Measurements from ENCODE around the gene B3GALT6.

Gene B3GALT6

DNA sequence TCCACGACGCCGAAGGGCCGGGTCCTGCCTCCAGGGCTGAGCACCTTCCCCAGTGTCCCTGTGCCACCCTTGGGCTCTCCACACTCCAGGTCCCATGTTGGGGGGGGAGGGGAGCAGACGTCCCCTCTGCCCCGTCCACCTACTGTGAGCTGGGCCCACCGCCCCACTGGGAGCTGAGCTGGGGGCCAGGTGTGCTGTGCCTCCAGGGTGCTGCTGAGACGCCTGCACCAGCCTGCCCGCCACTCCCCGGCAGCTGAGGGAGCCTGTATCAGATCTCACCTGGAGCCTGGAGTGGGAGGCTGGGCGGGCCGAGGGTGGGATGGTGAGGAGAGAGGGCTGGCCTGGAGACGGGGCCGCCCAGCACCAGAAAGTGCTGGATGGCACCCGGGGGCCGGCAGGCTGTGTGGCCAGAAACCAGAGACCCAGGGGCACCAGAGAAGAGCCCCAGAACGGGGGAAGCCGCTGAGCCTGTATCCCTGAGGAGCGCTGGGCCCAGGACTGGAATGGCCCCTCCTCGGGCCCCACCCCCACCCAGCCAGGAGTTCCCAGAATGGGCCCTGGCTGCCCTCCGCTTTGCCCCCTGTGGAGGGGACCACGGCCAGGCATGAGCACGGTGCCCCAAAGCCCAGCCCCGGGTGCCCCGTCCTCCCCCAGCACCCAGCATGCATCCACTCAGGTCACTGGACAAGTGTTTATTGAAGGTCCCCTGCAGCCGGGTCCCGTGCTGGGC lies 29.0 kb upstream of the B3GALT6 start:
- no peak for DNase-seq

DNA sequence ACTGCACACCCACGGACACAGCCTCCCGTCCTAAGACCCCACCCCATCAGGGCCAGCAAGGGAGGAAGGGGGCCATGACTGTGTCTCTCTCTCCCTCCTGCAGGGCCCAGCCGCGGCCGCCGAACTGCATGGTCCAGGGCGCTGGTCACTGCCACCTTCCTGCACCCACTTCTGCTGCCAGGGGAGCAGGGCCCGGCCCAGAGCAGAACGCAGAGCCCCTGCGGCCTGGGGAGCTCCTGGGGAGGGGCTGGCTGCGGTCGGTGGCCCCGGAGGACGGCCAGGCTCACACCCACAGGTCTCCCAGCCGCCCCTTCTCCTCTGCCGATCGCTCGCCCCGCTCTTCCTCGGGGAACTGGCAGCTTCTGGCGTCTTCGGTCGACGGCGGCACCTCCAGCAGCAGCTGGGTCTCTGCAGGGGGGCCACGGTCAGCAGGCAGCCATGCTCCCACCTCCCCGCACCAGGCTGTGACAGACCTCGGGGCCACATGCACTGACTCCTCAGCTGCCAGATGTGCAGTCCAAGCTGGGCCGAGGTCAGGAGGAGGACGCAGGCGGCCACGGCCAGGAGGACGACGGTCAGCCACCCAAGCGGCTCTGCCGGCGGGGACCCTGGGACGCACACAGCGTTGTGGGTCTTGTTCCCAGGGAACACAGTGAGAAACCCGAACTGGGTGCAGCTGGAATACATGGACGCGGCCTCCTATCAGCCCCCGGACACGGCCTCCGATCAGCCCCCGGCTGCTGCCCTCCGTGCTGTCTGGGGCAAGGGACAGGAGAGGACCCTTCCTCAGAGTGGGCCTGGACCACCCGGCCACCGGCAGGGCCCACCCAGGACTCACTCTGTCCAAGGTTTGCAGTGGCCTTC lies 28.2 kb upstream of the B3GALT6 start:
- no peak for DNase-seq

DNA sequence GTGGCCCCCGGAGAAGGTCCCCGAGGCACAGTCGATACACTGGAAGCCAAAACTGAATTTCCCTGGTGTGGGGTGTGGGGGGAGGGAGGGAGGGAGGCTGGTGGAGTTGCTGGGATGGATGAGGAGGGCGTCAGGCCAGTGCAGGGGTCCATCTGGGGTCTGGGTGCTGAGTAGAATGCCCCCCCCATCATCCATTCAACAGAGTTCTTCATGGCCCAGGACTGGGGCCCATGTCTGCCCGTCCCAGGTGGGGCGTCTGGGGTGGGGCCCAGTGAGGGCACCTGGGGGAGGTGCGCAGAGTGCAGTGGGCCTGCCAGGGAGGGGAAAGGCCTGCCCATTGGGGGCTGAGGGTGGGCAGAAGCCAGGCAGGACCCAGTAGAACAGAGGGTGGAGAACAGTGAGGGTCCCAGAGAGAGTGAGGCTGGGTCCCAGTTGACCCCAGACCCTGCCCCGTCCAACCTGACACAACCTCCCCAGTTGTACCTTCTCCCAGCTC lies 27.6 kb upstream of the B3GALT6 start:
- DNase-seq: no peak

DNA sequence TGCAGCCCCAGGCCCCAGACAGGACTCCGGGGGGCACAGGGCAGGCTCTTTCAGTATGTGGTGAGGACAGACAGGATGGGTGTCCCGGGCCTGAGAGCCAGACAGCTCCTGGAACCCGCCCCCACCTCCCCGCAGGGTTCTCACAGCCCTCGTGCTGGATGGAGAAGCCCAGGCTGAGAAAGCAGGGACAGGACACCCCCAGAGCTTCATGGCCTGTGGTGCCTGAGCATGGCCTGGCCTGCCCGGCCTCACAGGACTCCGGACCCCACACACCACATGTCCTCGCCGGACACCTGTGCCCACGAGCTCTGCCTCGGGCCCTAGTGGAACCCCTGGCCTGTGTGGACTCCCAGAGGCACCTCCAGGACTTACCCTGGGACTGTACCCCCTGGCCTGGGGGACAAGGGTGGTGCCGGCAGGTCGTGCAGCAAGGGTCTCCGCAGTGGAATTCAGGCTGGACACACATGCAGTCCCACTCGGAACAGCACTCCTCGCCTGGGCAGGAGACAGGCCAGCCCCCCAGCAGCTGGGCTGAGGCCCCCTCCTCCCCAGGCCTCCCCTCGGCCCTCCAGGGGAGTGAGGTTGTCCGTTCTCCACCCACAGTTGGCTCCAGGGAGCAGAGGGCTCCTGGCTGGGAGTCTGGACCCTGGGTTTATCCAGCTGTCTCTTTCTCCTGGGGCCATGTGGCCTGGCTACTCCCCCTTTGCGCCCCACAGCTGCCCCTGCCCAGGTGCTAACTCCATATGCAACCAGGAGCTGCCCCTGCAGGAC lies 26.9 kb upstream of the B3GALT6 start:
- no peak for DNase-seq

DNA sequence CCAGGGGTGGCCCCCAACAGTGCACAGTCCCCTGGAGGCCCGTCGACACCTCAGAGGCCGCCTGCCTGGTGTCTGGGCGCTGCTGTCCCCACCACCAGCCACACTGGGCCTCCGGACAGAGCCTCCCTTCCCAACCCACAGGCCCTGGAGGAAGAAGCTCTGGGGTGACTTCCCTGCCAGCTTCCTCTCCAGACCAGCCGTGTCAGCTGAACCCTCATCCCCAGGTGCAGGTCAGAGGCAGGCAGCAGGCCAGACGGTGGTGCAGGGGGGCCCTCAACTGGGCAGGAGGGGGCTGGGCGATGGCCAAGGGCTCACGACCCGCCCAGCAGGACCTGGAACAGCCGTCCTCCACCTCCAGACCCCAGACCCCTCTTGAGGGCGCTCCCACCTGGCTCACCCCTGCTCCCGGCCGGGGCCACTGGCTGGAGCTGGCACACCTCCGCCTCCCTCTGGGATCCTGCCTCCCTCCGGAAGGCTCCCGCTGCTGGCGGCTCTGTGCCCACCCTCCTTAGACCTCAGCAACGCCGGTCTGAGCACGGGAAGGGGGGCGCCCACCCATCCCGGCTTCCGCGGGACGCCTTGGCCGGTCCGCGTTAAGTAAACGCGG lies 26.2 kb upstream of the B3GALT6 start:
- no peak for DNase-seq

DNA sequence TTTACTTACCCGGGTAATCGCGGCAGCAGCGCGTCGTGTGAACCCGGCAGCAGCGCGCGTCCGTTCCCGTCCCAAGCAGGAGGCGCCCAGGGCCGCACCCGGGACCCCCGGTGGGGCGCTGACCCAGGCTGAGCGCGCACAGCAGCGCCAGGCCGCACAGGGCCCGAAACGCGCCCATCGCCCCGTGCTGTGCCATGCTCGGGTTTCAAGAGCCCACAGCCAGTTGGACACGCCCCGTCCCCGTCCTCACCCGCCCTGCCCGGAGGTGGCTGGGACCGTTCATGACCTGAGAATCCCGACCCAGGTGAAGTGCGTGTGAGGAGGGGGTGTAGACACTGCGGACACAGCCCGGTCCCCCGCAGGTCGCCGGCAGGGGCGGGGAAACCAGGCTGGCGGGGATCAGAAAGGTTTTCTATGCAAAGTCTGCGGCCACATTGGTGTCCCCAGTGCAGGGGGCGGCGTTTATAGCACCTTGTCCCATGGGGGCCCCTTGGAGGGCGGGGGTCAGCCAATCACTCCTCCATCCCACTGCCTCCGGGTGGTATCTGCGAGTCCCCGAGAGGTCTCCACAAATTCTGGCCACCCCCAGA lies 25.6 kb upstream of the B3GALT6 start, which contains the start of gene TNFRSF18:
Gene TNFRSF18 (minus strand): TSS at position 217 of the 590 bp plus-strand sequence. CDS start 21 bp downstream, at position 196.
- peak; percentile 53 for DNase-seq

DNA sequence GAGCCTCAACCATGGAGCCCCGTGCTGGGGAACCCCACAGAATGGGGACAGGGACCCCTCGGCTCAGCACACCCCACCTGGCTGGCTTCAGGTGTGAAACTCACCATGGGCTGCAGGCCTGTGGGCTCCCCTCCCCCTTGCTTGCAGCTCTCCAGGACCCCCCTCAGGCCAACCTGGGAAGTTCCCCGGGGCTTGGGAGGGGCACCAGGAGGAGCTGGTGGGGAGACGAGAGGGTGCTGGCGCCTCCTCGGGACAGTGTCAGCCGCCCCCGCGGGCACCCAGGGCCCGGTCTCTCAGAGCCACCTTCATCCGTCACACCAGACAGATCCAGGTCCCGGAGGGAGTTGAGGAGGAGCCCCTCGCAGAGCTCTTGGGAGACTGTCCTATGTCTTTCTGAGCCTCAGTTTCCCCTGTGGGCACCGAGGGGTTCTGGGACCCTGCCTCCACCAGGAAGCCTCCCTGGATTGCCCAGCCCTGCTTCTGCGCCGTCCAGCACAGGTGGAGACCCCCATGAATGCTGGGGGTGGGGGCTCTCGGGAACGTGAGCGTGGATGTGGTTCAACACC lies 25.0 kb upstream of the B3GALT6 start:
- no peak for DNase-seq

DNA sequence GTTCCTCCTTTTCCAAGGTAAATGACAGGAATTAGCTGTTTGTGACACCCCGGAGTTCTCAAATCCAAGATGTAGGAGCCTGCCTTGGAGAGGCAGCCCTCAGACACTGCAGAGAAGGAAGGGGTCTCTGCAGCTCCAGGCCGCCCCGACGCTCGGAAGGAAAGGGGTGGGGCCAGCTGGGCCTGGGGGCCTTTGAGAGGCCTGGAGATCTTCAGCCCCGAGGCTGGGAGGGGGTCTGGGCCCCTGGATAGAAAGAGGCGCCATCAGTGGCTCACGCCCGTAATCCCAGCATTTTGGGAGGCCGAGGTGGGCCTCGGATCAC lies 24.5 kb upstream of the B3GALT6 start:
- DNase-seq: no peak

DNA sequence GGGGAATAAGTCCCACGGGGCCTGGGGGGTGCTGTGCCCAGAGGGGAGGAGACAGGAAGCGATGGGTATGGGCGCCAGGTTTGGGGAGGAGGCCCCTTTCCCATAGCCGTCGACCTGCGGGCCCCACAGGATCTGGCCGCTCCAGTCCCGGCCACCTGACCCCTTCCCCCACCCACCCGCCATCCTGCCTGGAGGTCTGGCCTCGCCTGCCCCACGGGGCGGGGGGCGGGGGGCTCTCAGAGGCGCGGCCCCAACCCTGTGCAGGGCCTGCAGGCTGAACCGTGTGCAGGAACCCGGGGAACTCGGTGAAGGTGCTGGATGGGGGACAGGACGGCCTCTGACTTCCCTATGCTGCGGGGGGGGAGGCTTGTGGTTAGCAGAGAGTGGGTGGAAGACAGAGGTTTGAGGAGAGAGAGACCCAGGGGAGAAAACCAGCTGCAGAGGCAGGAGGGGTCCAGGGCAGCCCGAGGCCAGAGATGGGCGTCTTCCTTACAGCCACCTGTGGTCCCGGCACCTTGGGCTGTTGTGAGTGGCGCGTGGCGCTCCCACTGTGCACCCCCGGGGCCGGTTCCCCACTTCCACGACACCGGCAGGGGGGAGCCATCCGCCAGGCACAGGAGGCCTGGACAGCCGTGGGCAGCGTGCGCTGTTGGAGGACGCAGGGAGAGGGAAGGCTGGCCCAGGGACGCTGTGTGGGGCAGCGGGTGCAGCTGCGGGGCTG lies 23.2 kb upstream of the B3GALT6 start:
- peak; percentile 44 for DNase-seq

DNA sequence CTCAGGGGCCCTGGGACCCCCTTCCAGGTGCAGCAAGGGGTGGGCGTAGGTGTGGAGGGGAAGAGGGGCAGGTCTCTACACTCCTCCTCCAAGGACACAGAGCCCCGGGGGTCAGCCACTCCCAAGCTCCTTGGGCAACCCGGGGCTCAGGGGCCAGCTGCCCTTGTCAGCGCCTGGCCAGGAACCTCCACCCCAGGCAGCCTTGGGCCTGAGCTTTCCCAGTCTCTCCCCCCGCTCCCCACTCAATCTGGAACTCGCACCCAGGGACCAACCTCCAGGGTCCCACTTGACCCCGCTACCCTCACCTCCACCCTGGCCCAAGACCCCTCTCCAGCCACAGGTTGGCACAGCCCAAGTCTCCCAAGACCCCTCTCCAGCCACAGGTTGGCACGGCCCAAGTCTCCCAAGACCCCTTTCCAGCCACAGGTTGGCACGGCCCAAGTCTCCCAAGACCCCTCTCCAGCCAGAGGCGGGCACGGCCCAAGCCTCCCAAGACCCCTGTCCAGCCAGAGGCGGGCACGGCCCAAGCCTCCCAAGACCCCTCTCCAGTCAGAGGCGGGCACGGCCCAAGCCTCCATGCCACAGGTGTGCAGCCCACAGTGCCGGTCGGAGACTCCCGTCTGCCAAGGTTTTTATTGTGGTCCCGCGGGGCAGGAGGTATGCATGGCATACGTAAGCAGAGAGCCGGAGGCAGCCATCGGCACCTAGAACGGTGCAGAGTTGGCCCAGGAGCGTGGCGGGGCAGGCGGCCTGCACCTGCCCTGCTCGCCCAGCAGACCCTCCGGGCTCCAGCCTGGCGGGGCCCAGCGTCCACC lies 21.1 kb upstream of the B3GALT6 start:
- DNase-seq: no peak

DNA sequence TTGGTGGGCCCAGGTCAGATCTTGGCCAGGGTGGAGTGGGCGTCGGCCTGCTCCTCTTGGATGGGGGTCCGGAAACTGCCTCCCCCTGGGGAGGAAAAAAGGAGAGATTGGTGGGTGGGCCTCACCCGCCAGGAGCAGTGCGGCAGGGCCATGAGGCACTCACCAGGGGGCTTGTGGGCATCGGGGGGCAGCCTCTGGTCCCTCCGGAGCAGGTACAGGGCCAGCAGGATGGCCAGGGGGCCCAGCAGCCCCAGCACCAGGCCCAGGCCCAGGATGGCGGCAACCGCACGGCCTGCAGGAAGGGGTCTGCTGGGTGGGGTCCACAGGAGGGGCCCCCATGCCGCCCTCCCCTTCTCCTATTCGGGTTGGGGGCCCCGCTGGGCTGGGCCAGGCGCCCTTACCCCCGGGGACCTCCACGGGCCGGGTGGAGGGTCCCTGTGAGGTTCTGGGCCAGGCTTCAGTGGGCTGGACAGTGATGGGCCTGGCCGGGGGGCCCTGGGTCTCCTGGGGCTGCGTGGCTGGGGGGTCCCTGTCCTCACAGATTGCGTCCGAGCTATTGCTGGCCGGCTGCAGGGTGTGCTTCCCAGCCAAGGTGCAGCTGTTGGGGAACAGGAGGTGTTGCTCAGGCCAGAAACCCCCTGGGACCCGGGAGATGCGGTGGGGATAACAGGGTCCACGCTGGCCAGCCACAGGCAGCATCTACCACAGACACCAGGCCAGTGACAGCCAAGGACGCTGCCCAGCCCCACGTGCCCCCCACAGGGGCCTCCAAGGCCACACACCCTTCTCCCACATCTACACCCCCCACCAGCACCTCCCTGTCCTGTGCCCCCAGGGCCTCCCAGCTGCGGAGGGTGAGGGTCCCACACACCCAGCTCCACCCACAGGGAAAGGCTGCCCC lies 20.2 kb upstream of the B3GALT6 start:
- no peak for DNase-seq

DNA sequence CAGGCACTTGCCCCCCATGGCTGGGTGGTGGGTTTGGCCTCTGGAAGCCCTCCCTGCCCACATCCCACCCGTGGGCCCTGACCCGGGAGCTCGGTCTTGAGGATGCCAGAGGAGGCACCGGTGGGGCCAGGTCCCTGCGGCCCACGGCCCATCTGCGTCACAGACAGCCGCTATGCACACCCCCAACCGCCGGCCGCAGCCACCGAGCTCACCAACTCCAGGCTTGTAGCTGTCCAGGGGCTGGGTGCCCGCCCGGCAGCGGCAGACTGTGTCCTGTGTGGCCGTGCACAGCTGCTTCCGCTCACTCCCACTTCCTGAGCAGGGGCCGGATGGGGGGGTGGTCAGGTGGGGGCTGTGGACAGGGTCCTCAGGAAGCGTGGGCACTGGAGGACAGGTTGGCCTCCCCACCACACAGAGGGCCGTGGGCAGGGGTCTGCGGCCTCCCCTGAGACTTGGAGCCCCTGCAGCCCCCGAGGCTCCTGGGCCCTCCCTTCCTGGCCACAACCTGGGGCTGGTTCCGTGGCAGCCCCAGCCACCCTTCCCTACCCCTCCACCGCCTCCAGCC lies 19.2 kb upstream of the B3GALT6 start:
- DNase-seq: peak; percentile 71

DNA sequence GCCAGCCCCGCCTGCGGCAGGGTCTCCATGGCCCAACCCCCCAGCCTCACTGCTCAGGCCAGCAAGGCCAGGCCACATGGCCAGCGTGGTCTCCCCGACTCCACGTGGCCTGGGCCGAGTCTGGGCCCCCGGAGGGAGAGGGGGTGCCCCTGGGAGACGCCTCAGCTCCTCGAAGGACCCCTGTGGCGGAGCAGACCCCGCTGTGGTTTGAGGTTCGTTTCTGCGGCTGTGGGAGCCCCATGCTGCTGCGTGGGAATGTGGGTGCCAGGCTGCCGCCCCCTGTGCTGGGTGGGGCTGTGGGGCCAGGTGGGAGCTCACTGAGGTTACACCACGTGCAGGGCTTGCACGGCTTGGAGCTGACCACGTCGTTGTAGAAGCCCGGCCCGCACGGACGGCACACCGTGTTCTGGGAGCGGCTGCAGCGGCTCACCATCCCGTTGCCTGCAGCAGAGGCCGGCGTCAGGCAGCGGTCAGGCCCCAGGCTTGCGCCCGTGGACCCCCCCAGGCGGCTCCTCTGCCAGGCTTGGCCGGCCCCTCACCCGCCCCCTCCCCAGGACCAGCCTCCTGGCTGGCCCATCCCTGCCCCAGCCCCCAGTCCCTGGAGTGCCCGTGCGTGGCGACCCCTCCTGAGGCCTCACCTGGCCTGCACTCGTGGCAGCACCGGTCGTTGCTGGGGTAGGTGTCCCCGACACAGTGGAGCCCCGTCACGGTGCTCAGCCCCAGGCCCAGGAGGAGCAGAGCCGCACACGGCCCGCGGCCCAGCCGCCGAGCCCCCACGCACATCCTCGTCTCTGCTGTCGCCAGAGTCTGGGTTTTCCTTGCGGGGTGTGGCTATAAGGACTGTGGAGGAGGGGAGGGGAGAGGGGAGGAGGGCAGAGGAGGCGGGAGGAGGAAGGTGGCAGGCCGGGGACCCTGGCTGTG lies 18.4 kb upstream of the B3GALT6 start, which contains the start of gene TNFRSF4:
Gene TNFRSF4 (minus strand): TSS at position 809 of the 921 bp plus-strand sequence. CDS start 26 bp downstream, at position 783.
- peak; percentile 51 for DNase-seq

DNA sequence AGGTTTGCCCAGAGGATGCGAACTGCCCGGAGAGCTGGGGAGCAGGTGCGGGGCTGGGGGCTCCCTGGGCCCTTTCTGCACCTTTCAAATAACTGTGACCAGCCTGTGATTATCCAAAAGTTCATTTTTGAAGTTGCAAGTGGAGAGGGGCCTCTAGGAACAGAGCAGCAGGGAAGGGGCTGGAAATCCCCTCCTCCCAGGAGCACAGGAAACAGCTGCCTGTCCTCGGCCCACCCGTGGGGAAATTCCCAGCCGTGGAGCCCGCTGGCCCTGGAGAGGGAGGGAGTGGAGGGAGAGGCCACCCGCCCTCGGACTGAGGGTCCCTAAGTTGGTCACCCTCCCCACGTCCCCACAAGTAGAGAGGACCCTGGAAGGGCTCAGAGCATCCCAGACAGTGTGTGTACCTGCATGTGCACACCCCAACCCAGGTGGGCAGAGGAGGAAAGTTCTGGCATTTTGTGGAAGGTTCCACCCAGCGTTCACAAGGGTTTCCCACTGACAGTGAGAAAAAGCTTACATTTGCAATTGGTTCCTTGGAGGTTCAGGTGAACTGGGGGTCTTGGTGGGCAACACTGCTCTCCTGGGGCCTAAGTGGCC lies 16.9 kb upstream of the B3GALT6 start:
- DNase-seq: peak; percentile 36

DNA sequence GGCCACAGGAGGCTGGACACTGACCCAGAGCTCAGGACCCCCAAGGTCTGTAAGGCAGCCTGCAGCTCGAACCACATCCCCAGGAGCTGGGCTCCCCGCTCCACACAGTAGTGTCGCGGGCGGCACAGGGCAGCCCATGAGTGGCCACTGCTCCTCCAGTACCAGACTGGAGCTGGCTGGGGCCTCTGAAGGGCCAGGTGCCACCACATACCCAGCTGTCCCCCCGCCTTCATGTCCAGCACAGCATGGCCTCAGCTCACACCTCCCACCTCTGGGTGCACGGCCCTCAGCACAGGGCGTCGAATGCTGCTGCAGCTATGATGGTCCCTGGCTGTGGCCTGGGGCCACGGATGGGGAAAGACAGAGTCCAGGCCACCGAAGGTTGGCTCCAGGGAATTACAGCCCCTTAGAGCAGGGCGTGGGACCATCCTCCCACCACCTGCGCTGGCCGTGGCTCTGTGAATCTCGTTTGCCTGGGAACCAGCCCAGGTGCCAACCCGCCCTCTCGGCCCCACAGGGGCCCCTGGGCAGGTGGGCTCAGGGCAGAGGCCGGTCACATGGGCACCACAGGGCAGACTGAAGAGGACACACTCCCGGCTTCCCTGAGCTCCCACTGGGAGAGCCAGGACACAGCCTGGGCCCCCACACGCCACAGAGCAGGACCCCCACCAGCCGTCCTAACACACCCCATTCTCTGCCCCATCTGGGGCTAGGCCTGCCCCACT lies 16.0 kb upstream of the B3GALT6 start:
- no peak for DNase-seq

DNA sequence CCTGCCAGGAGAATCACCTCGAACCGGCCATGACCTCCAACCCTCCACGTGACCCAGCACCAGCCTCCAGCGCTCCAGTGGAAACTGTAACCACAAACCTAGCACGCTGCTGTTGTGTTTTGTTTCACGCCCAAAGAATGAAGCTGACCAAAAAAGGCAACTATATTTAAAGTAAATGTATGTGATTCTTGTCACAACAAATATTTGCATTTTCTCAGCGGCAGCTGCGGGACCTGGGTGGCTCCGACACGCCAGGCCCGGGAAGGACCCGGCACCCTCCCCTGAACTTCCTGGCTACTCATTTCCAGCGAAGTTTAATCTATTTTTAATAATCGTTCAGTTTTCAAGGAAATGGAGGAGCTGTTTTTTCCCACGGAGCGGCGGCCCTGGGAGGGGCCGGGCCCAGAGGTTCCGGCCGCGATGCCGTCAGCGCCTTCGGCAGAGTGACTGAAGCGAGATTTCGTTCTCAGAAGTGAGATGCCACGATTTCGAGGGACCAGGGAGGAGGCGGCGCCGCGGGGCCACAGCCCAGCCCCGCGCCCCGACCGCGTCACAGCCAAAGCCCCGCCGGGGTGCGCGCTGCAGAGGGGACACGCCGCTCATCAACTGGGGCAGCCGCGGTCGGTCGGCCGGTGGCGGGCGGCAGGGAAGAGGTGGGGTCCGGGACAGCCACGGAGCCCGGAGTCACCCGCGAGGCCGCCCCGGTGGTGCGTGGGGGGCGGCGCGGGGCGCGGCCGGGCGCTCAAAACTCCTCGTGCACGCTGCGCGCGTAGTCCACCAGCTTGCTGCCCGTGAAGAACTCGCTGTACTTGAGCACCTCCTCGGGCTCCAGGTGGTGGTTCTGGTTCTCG lies 15.0 kb upstream of the B3GALT6 start:
- peak; percentile 78 for DNase-seq

All from activated CD4-positive, alpha-beta T cell treated with anti-CD3 and anti-CD28 coated beads, Interleukin-10, Interleukin-2, amounts not matched to agents 100 ng/mL and 50 ng/mL, durations not matched to agents 16 hours and 8 hours (primary cell).